Fibroblast of mammary gland (primary cell): ENCODE data around the gene KLK5.
"Not testable (repeated sequence)": the region's sequence is repeated elsewhere in the genome, so short reads cannot be mapped to it uniquely, and the experiment has no call there.

Source experiments
- DNase-seq: peaks from one replicate; pipeline ENCODE4 v3.0.0-alpha.2; 2010; ENCODE audit warnings: low read depth
- H3K4me3 ChIP-seq: 2 replicates; pipeline ENCODE4 v1.5.1; 2011; ENCODE audit warnings: low read depth, mild to moderate bottlenecking, low read length, moderate library complexity; ENCODE audit not compliant: control insufficient read depth
- TF ChIP-seq, protein P1 (sequence below): conservative IDR thresholded peaks from 2 replicates; pipeline ENCODE4 v1.5.1; 2011; ENCODE audit warnings: low read depth, low read length, inconsistent platforms; ENCODE audit not compliant: control insufficient read depth, insufficient read depth

The KLK5 gene

DNA sequence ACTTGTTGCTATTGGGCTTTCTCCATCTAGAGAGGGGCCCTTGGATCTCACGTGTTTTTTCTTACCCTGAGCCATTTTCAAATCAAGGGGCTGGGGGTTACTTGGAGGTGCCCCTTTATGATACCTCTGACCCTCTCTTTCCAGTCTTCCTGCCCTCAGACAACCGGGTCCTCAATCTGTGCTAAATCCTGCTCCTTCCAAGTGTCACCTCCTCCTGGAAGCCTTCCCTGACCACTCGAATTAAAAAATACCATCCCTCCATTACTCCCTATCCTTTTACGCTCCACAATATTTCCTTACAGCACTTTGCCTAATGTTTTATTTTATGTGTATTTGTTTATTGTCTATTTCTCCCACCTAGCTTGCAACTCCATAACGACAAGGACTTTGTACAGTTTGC is 45.2 kb upstream of the KLK5 start:
- H3K4me3 ChIP-seq, result no peak overlapping the region
- TF ChIP-seq, protein P1, sequence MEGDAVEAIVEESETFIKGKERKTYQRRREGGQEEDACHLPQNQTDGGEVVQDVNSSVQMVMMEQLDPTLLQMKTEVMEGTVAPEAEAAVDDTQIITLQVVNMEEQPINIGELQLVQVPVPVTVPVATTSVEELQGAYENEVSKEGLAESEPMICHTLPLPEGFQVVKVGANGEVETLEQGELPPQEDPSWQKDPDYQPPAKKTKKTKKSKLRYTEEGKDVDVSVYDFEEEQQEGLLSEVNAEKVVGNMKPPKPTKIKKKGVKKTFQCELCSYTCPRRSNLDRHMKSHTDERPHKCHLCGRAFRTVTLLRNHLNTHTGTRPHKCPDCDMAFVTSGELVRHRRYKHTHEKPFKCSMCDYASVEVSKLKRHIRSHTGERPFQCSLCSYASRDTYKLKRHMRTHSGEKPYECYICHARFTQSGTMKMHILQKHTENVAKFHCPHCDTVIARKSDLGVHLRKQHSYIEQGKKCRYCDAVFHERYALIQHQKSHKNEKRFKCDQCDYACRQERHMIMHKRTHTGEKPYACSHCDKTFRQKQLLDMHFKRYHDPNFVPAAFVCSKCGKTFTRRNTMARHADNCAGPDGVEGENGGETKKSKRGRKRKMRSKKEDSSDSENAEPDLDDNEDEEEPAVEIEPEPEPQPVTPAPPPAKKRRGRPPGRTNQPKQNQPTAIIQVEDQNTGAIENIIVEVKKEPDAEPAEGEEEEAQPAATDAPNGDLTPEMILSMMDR, result no peak
- no peak for DNase-seq

DNA sequence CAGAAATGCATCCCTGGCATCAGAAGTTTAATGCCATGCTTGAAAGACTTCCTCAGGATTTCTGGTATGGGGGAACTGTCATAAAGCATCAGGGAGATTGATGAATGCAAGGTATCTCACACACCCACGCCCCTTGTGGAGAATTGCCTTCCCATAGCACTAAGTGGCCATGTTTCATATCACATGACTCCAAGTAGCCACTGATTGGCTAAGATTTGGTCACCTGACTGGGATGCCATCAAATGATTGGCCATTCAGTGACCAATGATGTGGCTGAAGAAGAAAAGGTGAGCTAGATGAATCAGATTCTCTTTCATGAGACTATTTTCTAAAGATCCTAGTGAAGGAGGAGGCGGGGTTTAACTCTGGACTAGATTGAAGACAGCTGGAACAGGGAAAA is 41.3 kb upstream of the KLK5 start:
- DNase-seq, result peak; percentile 4
- no peak overlapping the region for H3K4me3 ChIP-seq
- TF ChIP-seq, protein P1, result no peak

GRCh38 chr19:50992666-50993035 is 39.8 kb upstream of the KLK5 start:
- DNase-seq, result no peak
- TF ChIP-seq, protein P1, result no peak
- no peak overlapping the region for H3K4me3 ChIP-seq

GRCh38 chr19:50984416-50984815 is 31.6 kb upstream of the KLK5 start:
- not testable (repeated sequence) for DNase-seq, H3K4me3 ChIP-seq

GRCh38 chr19:50983625-50984292 is 30.9 kb upstream of the KLK5 start, which contains the start of gene KLK7:
KLK7 (minus strand) TSS chr19:50983917; CDS start chr19:50982399, 1,518 bp downstream.
- no peak within 1 kb of the TSS for H3K4me3 ChIP-seq
- TF ChIP-seq, protein P1, result no peak
- DNase-seq, result no peak

GRCh38 chr19:50982186-50982585 is 29.3 kb upstream of the KLK5 start:
- TF ChIP-seq, protein P1, result no peak
- no peak for DNase-seq

DNA sequence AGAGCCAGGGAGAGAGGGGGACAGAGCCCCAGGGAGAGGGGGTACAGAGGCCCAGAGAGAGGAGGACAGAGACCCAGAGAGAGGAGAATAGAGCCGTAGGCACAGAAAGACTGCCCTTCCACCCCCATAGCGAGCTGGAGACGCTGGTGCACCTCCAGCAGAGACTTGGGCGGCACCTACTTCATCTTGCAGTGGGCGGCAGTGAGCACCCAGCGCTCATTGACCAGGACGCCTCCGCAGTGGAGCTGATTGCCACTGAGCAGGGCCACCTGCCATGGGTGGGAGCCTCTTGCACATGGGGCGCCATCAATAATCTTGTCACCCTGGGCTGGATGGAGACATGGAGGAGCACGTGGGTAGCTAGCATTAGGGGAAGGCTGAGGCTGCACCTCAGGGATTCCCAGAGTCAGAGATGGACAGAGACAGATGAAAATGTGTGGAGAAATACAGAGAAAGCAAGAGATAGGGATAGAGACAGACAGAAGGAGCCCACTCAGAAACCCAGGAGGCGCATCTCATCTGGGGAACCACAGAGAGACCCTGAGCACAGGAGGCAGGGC is 28.8 kb upstream of the KLK5 start:
- TF ChIP-seq, protein P1, result no peak
- H3K4me3 ChIP-seq, result no peak overlapping the region
- no peak for DNase-seq

More at GRCh38 chr19:50982186-50982585, 29.3 kb upstream of the KLK5 start:
- no peak overlapping the region for H3K4me3 ChIP-seq
